Measurements from ENCODE around the gene WNT8B.

Gene WNT8B

DNA sequence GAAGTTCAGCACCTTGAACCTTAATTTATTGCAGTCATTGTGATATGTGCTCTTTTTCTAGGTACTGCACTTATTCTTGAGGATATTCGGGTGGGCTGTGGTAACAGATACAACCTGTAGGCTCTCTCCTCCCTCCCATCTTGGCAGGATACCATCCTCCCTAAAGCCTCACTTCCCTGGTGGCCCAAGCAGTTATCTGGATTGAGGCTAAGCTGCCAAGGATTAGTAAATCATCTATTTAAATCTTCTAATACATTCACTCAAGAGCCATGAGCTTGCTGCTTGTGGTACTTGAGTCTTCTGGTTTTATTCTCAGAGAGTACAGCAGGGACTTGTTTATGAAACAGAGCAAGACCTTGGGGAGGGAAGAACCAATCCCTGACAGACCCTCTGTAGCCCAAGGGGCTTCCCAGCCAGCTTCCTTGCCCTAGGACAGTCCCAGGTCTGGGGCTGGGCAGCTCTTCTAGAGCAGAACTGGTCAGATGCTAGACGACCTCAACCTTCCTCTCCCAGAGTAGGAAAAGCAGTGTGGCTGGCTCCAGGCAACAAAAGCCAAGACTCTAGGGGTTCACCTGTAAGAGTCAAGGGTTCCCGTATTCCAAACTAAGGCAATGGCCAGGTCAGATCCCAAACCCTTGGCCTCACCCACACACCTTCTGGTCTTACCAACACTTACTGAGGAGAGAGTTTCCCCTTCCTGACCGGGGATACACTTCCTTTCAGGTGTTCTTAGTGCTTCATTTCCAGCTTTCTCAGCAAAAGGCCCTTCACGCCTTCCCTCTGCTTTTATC, 21.3 kb downstream of the WNT8B start:
- no peak for DNase-seq

DNA sequence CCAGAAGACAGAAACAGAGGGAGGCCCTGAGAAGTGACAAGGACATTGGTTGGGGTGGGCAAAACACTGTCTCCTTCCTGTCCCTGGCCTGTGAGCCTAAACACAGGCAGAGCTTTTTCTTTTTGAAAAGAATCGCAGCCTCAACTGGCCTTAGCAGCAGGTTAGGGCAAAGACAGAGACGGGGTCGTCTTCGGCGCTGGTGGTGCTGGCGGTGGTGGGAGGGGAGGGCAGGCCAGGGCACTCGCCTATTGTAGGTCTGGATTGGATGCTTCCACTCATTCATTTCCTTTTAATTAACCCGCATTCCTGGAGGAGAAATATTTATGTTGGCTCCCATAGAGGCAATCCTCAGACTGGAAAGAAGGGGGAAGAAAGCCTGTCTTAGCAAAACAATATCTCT, 22.6 kb downstream of the WNT8B start:
- DNase-seq = peak; percentile 58

DNA sequence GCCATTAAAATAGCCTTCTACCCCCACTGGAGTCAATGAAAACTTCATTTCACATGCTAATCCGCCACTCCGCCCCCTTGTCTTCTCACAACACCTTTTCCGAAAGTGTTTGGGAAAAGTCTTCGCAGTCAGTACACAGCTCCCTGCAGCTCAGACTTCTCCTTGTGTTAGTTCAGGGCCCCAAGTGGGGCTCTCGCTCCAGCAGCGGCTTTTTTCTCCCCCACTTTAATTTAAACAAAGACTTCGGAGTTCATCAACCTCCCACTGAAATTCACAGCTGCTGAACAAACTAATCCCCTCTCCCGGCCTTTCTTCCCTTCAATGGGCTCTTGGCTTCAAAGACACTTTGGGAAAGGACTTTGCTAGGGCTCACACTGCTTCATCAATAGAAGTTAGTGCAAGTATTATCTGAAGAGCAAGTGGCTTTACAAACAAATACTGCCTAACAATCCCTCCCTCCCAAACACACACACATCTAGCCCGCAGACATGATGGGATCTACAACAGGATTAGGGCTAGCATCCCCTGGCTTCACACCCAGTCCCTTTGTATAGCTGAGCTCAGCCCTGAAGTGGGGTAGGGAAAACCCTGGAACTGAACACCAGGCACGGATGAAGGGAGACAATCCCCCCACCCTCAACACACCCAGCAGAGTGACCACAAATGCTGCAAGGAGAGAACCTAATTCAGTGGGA, 23.1 kb downstream of the WNT8B start:
- peak; percentile 54 for DNase-seq

DNA sequence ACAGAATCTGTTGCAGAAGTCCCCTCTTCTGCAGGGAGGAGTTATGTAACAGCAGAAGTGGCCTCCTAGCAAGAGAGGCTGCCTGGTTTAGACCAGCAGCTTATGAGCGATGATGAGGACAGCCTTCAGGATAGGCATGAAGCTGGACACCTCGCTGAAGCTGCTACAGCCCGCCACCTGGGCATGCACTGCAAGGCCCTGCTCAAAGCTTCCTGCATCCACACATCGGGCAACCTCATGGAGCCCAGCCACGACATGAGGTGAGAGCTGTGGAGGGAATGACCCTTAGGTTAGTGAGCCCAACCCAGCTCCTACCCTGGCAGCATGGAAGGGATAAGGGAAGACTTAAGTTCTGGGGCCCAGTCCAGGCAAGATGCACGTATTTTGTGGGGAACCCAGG, 24.7 kb downstream of the WNT8B start:
- no peak for DNase-seq

DNA sequence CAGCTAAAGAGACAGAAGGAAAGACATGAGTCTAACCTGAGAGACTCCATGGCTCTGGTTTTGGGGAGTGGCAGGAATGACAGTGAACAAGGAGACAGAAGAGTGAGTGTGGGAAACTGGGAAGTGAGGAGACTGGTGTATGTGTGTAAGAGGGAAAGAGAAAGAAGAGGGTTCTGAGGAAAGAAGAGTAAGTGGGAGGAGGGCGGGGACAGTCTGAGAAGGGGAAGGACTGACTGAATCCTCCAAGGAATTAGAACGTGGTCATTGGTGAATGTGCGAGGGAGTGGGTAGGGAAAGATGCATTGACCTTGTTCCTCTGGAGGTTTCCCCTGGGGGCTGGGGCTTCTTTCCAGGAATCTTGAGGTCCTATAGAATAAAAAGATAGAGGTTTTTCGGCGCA, 26.6 kb downstream of the WNT8B start:
- DNase-seq = no peak

DNA sequence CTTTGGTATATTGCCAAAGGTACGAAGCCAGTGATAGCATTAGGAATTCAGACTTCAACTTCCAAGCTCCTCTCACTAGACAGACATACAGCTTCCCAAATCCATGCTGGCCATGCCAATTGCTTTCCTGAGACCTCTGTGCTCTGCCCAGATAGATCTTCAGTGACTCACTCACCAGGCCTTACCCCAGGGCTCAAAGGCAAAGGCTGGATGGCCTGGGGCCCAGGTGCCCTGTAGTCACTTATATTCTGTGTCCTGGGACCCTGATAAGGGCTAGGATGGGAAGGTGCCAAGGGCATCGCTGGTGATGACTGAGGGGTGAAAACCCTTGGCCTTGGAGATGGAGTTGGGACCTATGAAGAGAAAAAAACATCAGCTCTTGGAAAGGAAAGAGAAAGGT, 27.7 kb downstream of the WNT8B start:
- no peak for DNase-seq

DNA sequence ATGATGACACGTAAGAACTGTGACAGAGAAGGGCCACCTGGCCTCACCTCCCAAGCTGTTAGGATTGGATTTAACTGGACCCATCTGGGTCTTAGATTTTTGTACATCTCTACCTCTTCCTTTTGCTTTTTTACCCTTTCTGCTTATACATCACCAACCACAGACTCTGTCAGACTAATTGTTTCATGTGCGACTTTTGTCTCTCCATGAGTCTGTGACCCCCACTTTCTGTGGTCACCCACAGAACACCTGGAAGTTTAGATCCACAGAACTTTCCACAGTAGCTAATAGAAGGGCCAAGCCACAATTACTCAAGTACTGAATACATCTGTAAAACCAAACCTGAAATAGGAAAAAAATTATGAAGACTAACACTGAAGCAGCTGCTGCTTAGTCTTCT, 33.8 kb downstream of the WNT8B start:
- DNase-seq = no peak

DNA sequence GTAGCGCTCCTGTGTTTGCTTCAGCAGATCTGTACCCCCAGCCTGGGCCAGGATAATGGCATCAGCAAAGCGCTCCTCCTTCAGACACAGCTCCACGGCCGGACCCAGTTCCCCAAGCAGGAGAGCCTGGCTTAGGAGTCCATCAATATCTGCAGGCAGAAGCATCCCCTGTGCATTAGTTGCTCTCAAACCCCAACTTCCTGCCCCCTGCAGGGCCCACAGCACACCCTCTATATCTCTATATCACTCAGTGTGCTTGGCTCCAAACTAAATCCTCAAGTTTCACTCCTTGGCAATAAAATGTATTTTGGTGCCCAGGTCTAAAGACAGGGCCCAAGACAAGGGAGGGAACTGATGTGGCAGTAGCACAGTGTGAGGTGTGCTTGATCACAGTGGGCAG, 35.2 kb downstream of the WNT8B start:
- DNase-seq = no peak

DNA sequence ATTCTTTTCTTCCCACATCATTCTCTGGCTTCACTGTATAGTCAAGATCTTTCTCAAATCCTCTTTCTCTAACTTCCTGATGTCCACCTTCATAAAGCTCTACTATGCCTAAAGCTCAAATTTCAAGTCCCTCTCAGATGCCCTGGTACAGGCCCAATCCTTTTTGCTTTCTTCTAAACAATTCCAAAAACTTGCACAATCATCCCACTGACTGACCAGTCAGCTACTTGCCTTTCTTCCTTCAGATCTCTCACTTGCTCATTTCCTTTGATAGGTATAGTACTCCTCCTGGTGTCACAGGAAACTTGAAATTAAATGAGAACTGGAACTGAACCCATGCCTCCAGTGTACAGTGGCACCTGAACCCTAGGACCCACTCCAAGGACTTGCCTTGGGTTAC, 38.6 kb downstream of the WNT8B start:
- no peak for DNase-seq

DNA sequence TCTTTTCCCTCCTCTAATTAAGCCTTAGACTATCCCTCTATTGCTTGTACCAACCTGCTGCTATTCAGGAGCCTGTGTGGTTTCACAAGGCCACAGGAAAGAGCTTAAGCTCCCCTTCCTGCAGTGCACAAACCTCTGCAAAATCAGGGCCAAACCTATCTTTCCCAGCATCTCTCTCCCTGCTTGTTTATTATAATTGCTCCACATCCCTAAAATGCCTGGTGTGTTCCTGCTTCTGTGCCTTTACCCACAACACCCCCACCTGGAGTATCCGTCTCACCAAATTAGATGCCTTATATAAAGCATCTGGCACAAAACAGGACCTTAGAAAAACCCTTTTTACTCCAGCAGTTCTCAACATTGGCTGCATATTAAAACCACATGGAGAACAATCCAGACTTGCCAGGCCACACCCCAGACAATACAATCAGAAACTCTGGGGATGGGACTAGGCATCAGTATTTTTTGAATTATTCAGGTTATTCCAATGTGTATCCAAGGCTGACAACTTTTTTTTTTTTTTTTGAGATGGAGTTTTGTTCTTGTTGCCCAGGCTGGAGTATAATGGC, 40.2 kb downstream of the WNT8B start:
- no peak for DNase-seq

DNA sequence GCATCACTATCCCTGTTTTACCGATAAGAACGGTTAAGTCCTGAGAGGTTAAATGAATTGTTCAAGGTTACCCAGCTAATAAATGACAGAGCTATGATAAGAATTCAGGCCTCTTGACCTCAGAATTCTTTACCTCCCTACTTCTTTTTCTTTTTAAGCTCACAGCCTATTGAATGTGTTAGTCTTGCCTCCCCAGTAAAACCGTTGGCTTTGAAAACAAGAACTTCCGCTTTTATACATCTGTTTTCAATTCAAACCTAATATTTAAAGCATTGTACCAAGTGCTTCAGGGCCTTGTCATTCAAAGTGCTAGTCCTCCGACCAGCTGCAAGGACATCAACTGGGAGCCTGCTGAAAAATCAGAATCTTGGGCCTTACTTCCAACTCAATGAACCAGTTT, 41.3 kb downstream of the WNT8B start:
- DNase-seq = no peak

DNA sequence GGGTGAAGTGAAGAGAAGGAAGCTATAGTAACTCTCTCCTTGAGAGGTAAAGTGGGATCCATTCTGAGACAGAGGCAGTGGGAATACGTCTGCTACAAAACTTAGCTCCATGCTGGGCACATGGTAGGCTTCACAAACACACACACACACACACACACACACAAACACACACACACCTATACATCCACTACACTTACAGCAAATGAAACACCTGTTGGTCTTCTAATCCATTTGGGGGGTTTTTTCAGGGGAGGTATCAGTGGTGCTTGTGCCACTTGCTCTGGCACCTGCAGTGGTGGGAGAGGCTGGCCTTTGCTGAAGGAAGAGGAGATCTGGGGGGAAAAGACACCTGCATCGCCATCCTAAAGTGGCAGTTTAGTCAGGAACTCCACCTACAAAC, 42.4 kb downstream of the WNT8B start:
- no peak for DNase-seq

DNA sequence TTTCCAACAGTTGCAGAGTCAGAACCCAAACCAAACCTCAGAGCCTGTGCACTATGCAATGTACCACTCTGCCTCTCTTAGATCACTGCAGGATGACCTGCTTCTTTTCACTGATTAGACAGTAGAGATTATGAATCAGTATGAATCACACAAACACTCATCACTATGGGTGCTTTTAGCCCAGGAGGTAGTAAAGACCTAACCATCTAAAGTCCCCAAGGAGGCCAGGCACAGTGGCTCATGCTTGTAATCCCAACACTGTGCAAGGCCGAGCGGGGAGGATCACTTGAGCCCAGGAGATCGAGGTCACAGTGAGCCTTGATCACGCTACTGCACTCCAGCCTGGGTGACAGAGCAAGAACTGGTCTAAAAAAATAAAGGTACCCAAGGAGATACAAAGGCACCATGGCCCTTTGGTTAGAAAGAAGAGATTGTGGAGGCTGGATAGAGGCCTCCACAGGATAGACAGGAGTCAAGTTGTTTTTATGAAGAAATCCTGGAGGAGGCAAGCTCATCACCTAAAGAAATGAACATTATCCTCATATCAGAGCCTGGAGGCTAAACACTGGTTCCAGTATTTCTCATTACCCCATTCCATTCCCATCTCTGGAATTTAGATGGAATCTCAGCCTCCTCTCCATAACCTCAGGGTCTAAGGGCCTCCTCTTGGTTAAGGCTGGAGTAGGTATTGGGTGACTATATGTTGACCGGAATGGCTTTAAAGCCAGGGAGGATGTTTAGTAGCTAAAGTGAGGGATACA, 44.0 kb downstream of the WNT8B start:
- no peak for DNase-seq

DNA sequence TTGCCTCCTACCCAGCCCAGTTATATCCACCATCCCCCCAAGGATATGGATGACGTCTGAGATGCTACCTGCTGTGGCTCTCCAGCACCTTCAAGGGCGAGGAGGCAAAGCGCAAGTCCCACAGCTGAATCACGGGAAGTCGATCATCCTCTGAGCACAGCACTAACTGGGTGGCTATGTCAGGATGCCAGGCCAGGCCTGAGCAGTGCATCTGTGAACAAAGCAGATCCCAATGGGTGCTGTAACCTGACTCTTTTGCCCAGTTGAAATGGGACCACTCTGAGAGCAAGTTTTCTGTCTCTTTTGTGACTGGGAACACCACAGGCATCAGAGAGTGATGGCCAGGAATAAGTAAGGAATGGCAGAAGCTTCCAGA, 44.5 kb downstream of the WNT8B start:
- no peak for DNase-seq

DNA sequence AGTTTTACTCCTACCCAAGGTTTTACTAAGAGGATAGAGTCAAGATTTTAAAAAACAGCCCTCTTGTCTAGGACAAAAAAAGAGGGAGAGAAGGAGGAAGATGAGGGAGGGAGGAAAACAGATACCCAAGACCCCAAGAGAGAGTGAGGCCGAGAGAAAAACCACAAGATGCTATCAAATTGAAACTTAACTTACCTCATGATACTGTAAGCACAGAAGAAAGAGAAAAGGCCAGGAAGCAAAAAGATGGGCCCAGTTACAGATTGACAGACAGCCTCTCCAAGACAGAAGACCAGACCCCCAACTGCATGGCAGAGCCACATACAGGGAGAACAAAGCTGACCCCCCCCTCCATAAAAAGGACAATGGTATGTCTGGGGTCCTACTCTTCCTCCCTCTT, 45.5 kb downstream of the WNT8B start:
- no peak for DNase-seq

DNA sequence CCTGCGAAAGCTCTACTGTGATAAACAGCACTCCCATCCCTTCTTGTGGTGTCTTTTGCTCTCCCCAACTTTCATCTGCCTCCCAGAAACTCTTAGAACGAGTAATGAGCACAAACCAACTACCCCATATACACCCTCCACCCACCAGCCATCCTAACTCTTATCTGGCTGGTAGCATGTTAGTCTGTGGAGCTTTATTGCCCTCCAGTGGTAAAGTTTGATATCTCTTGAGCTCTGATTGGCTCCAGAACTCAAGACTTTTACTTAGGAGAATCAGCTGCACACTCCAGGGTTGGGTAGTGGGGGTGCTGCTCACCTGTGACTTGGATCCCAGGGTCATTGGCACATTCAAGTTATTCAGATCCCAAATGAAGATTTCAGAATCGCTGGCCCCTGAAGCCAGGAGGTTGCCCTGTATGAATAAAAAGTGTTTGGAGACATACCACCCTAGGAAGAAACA, 45.9 kb downstream of the WNT8B start:
- peak; percentile 46 for DNase-seq

DNA sequence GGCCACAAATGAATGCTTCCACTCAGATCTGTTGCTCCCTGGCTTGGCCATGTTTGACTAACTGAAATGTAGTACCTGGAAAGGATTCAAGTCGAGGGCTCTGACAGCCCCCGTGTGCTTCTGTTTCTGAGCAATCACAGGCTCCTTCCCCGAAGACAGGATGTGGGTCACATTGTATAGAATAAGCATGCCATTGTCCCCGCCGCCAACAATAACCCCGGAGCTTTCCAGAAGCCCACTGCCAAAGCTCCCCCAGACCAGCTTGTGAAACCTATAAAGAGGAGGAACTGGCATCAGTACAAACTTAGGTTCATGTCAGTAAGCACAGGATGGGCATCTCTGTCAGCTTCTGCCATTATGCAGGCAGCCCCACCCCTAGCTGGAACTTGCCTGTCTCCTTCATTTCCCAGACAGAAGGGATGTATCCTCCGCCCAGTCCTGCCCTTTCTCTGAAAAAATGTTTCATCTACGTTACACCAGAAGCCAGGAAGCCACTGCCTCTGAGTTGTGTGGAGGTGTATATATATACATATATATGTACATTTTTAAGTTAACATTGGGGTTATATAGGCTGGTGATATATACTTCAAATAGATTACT, 46.5 kb downstream of the WNT8B start:
- no peak for DNase-seq

DNA sequence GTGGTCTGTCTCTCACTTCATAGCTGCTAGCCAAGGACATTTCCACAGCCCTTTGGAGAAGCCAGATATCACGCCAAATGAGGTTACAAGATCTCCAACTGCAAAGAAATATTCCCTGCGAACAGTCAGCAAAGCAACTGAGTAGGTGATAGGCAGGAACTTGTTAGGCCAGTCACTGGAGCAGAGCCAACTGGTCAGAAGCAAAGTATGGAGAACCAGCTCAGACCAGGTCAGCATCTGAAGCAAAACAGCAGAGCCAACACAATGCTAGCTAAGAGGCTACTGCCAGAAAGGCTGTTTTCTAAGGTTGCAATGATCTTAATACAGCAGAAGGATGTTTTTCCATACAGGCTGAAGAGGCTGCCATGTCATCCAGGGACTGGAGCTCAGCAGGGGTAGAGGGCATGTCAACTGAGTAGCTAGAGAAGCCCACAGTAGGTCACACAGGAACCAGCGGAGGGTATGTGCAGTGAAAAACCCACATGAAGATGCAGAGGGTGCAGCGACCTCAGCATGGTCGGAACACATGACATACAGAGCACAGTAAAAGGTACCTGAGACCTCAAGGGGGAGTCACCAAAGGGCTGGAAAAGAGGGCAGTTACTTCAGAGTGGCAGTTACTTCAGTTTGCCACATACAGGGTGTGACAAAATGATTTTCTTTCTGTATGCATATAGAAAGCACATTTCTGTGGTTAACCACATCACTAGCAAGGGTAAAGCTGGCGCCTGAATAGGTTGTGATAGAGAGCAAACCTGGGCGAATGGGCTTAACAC, 47.9 kb downstream of the WNT8B start:
- DNase-seq = no peak

DNA sequence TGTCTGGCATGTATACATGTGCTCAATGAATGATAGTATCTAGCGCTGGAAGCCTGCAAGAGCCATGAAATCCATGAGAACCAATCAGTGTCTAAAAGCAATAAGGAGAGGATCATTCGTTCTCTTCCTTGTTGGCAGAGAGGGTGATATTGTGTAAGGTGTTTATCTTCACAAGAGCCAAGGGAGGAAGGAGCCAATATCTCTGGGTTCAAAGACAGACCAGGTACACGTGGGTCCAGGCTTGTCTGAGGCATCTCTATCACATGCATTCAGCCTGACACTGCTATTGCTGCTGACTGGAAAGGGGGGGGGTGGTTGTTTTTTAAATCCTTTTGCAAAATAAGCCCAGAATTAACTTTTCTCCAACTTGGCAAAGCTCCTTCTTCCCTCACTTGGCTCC, 52.8 kb downstream of the WNT8B start:
- DNase-seq = no peak

DNA sequence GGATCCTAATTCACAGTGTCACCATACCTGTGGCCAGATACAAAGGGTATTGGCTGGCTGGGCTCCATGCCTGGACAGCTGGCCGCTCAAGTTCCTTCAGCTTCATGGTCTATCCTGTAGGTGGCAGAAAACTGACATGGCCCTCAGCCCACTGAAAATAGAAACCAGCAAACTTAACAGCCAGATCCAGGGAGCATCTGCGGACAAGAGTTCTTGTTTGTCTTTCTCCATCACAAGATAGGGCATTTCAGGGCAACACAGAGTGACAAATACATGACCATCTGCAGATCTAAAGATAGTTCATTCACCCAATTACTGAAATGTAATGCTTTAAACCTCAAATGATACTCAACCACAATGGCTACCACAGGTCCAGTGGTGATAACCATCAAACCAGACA, 54.0 kb downstream of the WNT8B start:
- DNase-seq = no peak

DNA sequence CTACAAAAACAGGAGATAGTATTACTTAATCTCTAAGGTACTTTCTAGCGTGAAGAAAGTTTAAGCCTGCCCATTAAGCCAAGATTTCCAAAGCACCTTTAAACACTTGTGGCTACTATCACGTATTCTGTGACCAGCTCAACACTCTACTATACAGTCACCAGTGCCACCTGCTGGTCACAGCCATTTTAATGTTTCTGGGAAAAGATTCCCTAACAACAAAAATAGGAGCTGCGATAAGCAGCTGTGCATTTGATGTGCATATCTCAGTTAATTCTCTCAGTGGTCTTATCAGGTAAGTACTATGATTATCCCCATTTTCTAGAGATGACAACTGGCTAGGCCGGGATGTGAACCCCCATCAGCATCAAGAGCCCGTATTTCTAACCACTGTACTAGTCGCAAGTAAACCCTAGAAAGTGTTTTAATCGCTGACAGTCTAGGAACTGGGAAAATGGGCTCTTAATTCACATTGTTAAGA, 56.0 kb downstream of the WNT8B start:
- peak; percentile 82 for DNase-seq

Measured in retina (tissue), 1 donor.